Activated CD8-positive, alpha-beta T cell treated with anti-CD3 and anti-CD28 coated beads for 36 hours (primary cell): ENCODE results near the gene RTP5. TPM values are rescaled to one million over a fixed set of nuclear protein-coding genes. Genes with fewer than 3 reads are reported as not detected.

Experiments
- ATAC-seq: fragments of 200-7000 bp; cut with Tn5 transposase; one replicate; pipeline ENCODE4 v1.10.0; 2021; ENCODE audit warnings: mild to moderate bottlenecking, moderate library complexity
- CTCF ChIA-PET: fragments of 350-600 bp; sonication (Branson Sonifier 250); formaldehyde crosslinking; loops from one replicate; lab custom pipeline; 2021; ENCODE audit warnings: antibody characterized with exemption; lab: Charles Lee
- POLR2A ChIA-PET: fragments of 350-600 bp; sonication (Branson Sonifier 250); formaldehyde crosslinking; loops from one replicate; lab custom pipeline; 2021; ENCODE audit warnings: antibody characterized with exemption; lab: Charles Lee
- DNase-seq: peaks from one replicate; pipeline ENCODE4 v3.0.0-alpha.2; 2020
- H3K27ac Mint-ChIP-seq: one replicate; pipeline ENCODE4 v1.8.0; 2021; ENCODE audit warnings: mild to moderate bottlenecking, mixed read lengths
- H3K27me3 Mint-ChIP-seq: one replicate; pipeline ENCODE4 v1.8.0; 2021; ENCODE audit warnings: mixed read lengths
- H3K36me3 Mint-ChIP-seq: one replicate; pipeline ENCODE4 v1.8.0; 2021; ENCODE audit warnings: low read depth, mixed read lengths
- H3K4me1 Mint-ChIP-seq: one replicate; pipeline ENCODE4 v1.8.0; 2021; ENCODE audit warnings: low read depth, mixed read lengths
- H3K4me3 Mint-ChIP-seq: one replicate; pipeline ENCODE4 v1.8.0; 2021; ENCODE audit warnings: mild to moderate bottlenecking, moderate library complexity, mixed read lengths
- H3K9me3 Mint-ChIP-seq: one replicate; pipeline ENCODE4 v1.8.0; 2021; ENCODE audit warnings: mixed read lengths
- CTCF ChIP-seq: fragments of 200-600 bp; IDR thresholded peaks from one replicate; pipeline ENCODE4 v1.8.0; 2022; ENCODE audit warnings: antibody characterized with exemption, mild to moderate bottlenecking
- intact Hi-C: fragments of 100-400 bp; cut with micrococcal nuclease; formaldehyde crosslinking; loops from one replicate; pipeline ENCODE4 v1.10.0; 2022
- total RNA-seq, 2 experiments: library from RNA; stranded (reverse); gene quantifications; one replicate each; pipeline ENCODE4 v1.2.3, GENCODE V29; 2021

Gene RTP5
- total RNA-seq, 2 experiments from 2014 or later, result 0.22 to 0.29 TPM

DNA sequence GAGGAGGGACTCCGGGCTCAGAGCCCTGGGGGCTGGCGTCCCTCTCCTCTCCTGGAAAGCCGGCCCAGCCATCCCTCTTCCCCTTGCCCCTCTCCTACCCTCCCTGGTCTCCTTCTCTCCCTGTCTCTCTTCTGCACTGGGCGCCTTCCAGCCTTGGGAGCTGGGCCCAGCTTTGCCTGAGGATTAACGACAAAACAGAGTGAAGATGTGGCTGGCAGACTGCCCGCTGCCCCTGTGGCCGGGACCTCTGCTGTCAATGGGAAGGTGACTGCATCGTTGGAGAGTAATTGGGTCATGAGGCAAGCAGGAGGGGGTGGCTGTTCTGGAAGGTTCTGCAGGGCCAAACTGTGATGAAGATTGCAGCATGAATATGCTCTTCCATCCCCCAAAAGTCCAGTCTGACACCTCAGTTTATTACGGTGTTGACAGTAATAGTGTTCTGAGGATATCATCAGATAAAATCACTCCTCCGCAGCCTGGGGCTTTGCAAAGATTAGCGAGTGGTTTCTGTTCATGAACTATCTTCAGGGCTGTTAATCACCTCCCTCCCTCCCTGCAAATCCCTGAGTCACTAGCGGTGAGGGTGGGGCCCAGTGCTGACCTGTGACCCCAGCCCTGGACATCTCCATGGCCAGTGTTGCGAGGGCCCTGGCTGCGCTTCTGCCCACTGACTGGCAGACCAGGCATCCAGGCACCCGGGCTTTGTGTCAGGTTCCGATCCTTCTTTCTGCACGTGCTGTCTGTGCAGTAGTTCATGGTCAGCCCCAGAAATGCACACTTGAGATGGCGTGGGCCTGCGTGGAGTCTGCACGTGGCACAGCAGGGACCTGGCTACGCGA is 23.0 kb downstream of the RTP5 start:
- no peak overlapping the region for H3K4me3 Mint-ChIP-seq
- H3K4me1 Mint-ChIP-seq, result peaks cover 11% of the 10 kb centered on the region
- peaks cover 29% of the 10 kb centered on the region for H3K36me3 Mint-ChIP-seq
- TF ChIP-seq CTCF, result no peak
- H3K9me3 Mint-ChIP-seq, result peaks cover 4% of the 10 kb centered on the region
- CTCF ChIA-PET, result no interaction called here
- POLR2A ChIA-PET, result no interaction called here
- H3K27ac Mint-ChIP-seq, result no peak overlapping the region
- no peak for DNase-seq
- H3K27me3 Mint-ChIP-seq, result peaks cover 2% of the 10 kb centered on the region
- intact Hi-C loops, result no loop called here
- no peak for ATAC-seq

DNA sequence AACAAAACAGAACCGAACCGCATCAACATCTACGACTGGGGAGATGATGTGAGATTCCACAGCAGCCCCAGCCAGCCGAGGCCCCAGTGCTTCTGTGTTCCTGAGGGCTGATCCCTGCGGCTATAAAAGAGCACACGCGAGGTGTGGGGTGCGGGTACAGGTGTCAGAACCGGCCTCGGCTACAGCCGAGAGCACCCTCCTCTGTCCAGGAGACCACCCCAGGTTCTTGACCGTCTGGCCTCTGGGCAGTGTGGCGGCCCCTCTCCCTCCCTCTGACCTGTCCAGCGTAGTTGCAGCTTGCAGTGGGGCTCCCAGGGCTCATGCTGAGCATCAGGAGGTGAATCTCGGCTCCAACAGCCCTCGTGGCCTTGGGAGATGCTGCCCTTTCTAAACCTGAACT is 23.7 kb downstream of the RTP5 start:
- H3K27ac Mint-ChIP-seq, result no peak overlapping the region
- intact Hi-C loops, result no loop called here
- DNase-seq (no peak), ATAC-seq (no peak)
- H3K36me3 Mint-ChIP-seq, result peaks cover 25% of the 10 kb centered on the region
- no peak for TF ChIP-seq CTCF
- POLR2A ChIA-PET, result no interaction called here
- peaks cover 2% of the 10 kb centered on the region for H3K27me3 Mint-ChIP-seq
- CTCF ChIA-PET, result no interaction called here
- peaks cover 5% of the 10 kb centered on the region for H3K4me1 Mint-ChIP-seq
- no peak overlapping the region for H3K4me3 Mint-ChIP-seq
- peaks cover 4% of the 10 kb centered on the region for H3K9me3 Mint-ChIP-seq

DNA sequence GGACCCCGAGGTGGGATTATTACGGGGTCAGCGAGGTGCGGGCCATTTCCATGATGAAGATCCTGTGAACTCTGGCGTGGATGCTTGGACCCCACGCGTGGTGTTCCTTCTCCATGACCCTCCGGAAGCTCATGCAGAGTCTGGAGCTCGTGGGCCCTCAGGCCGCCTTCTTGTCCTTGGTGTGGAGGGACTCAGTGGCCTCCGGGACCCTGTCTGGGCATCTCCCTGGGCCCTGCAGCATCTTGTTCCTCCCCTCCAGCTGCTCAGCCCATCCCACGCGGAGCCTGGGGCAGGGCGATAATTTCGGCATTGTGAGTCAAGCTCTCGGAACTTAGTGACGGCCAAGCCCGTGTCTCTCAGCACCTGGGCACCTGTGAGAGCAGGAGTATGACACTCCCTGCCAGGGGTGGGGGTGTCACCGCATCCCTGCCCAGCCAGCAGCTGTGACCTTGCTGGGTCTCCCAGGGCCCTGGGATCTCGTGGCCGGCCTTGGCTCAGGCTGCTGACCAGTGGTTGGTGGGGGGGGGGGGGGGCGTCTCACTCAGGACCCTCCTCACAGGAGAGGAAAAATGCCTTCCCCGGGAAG is 24.6 kb downstream of the RTP5 start:
- Mint-ChIP-seq H3K27ac (no peak overlapping the region), H3K36me3 (peaks cover 20% of the 10 kb centered on the region), H3K9me3 (peaks cover 3% of the 10 kb centered on the region), H3K4me3 (no peak overlapping the region), H3K4me1 (peaks cover 5% of the 10 kb centered on the region), H3K27me3 (peaks cover 2% of the 10 kb centered on the region)
- ATAC-seq, result no peak
- ChIA-PET POLR2A (interaction anchor here (0.9 kb wide), 1 partner anchor 39 kb away, joined by 3 read pairs; no protein-coding TSS in a partner anchor), CTCF (no interaction called here)
- no peak for DNase-seq
- intact Hi-C loops, result no loop called here
- TF ChIP-seq CTCF, result no peak

- POLR2A ChIA-PET, result no interaction called here
- H3K4me1 Mint-ChIP-seq, result peaks cover 2% of the 10 kb centered on the region
These were observed 25.3 kb downstream of the RTP5 start for GRCh38 chr2:241894681-241895426.

More at GRCh38 chr2:241894681-241895426, 25.3 kb downstream of the RTP5 start:
- Mint-ChIP-seq H3K27me3 (peaks cover 2% of the 10 kb centered on the region), H3K4me3 (no peak overlapping the region), H3K36me3 (peaks cover 13% of the 10 kb centered on the region), H3K9me3 (peaks cover 2% of the 10 kb centered on the region), H3K27ac (no peak overlapping the region)
- ATAC-seq (no peak), DNase-seq (no peak)
- CTCF ChIA-PET, result no interaction called here
- intact Hi-C loops, result no loop called here
- no peak for TF ChIP-seq CTCF
